Hepatocyte (in vitro differentiated cells): ENCODE data around the gene RNU1-1. TPM values are rescaled to one million over a fixed set of nuclear protein-coding genes. Genes with fewer than 3 reads are reported as not detected.
"Not testable (repeated sequence)": the region's sequence is repeated elsewhere in the genome, so short reads cannot be mapped to it uniquely, and the experiment has no call there.

Experiments
- DNase-seq: peaks from one replicate; pipeline ENCODE4 v3.0.0-alpha.2; 2016; ENCODE audit warnings: low spot score
- H2AFZ ChIP-seq: fragments of 200-600 bp; sonication (generic); 2 replicates; pipeline ENCODE4 v1.6.0; 2016; ENCODE audit warnings: antibody characterized with exemption, mild to moderate bottlenecking
- H3K27ac ChIP-seq: fragments of 200-600 bp; sonication (generic); 2 replicates; pipeline ENCODE4 v1.5.1; 2016; ENCODE audit warnings: mild to moderate bottlenecking
- H3K27me3 ChIP-seq: fragments of 200-600 bp; sonication (generic); 2 replicates; pipeline ENCODE4 v1.6.1; 2016
- H3K36me3 ChIP-seq: fragments of 200-600 bp; sonication (generic); replicated peaks from 2 replicates; pipeline ENCODE4 v1.5.1; 2016; ENCODE audit warnings: low read depth; ENCODE audit not compliant: insufficient read depth
- H3K4me1 ChIP-seq: fragments of 200-600 bp; sonication (generic); 2 replicates; pipeline ENCODE4 v1.5.1; 2016; ENCODE audit warnings: mild to moderate bottlenecking, moderate library complexity; ENCODE audit not compliant: insufficient read depth
- H3K4me2 ChIP-seq: fragments of 200-600 bp; sonication (generic); 2 replicates; pipeline ENCODE4 v1.6.0; 2016
- H3K4me3 ChIP-seq: fragments of 200-600 bp; sonication (generic); 2 replicates; pipeline ENCODE4 v1.5.1; 2016; ENCODE audit warnings: mild to moderate bottlenecking
- H3K79me2 ChIP-seq: fragments of 200-600 bp; sonication (generic); 2 replicates; pipeline ENCODE4 v1.6.0; 2017; ENCODE audit warnings: mild to moderate bottlenecking
- H3K9me2 ChIP-seq: fragments of 200-600 bp; sonication (generic); replicated peaks from 2 replicates; pipeline ENCODE4 v1.6.0; 2017; ENCODE audit warnings: mild to moderate bottlenecking; ENCODE audit not compliant: insufficient read depth
- H3K9me3 ChIP-seq: fragments of 200-600 bp; sonication (generic); 2 replicates; pipeline ENCODE4 v1.5.1; 2016; ENCODE audit warnings: low read depth, mild to moderate bottlenecking
- H4K20me1 ChIP-seq: fragments of 200-600 bp; sonication (generic); 2 replicates; pipeline ENCODE4 v1.6.0; 2016; ENCODE audit warnings: mild to moderate bottlenecking; ENCODE audit not compliant: insufficient read depth, poor library complexity, severe bottlenecking
- EZH2 ChIP-seq: fragments of 200-600 bp; sonication (generic); IDR thresholded peaks from 2 replicates; pipeline ENCODE4 v1.6.1; 2016; ENCODE audit warnings: antibody characterized with exemption, mild to moderate bottlenecking, borderline replicate concordance
- EZH2phosphoT487 ChIP-seq: fragments of 200-600 bp; sonication (generic); IDR thresholded peaks from one replicate; pipeline ENCODE4 v1.6.1; 2018; ENCODE audit warnings: antibody characterized with exemption, mild to moderate bottlenecking, low read depth, moderate library complexity; ENCODE audit not compliant: unreplicated experiment, severe bottlenecking
- WGBS: methylation state at CpG from one replicate; pipeline ENCODE4 v1.1.6; 2016; ENCODE audit warnings: low lambda C conversion rate; ENCODE audit errors: missing lambda C conversion rate; 5-methylcytosine and 5-hydroxymethylcytosine counted together
- polyA plus RNA-seq: library from polyadenylated mRNA; unstranded; fragments of >200 nt; fragmentation: Nextera tagmentation; extraction: Ambion mirVana; gene quantifications from 2 replicates; pipeline ENCODE4 v1.2.1, GENCODE V29; 2016
- total RNA-seq: library from RNA; depleted of rRNA; stranded (reverse); fragments of >200 nt; gene quantifications from 2 replicates; pipeline ENCODE4 v1.2.3, GENCODE V29; 2014
- TF ChIP-seq, protein P1 (sequence below): fragments of 200-600 bp; sonication (generic); IDR thresholded peaks from 2 replicates; pipeline ENCODE4 v1.5.1; 2016; ENCODE audit warnings: antibody characterized with exemption, mild to moderate bottlenecking; ENCODE audit not compliant: poor library complexity

Gene RNU1-1
- total and polyA plus RNA-seq, 2 experiments from 2014 or later, result under 0.01 TPM; not detected in 1

DNA sequence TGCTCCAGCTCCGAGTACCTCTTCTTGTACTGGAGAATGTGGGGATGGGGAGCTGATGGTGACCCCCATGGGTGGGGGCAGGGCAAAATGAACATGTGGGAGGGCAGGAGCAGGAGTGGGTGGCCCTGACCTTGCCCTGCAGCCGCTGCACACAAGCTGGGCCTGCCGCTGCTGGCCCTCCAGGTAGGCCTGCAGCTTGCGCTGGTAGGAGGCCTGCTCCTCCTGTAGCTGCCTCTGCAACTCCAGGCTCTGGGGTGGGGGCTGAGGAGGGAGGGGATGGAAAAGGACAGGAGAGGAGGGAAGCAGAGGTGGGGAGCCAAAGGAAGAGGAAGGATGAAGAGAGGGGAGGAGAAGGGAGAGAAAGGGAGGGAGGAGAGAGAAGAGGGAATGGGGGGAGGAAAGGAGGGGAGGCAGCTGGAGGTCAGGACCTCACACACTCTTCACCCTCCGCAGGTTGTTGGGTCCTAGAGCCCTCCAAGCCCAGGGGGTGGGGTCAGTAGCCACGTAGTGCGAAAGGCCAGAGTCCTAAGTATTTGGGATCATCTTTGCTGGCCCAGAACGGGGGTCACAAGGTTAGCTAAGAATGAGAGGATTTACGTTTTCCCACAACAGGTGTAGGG, 22.9 kb downstream of the RNU1-1 start:
- WGBS, result 70% methylated on average over 9 of the region's 9 CpGs
- Histone ChIP-seq H3K9me2 (no peaks in the 10 kb centered on the region), H3K4me3 (no peak overlapping the region), H3K27ac (no peak overlapping the region), H4K20me1 (no peaks in the 10 kb centered on the region), H3K9me3 (no peaks in the 10 kb centered on the region), H2AFZ (no peak overlapping the region), H3K4me1 (no peaks in the 10 kb centered on the region), H3K4me2 (no peak overlapping the region), H3K79me2 (peaks cover 2% of the 10 kb centered on the region), H3K36me3 (no peaks in the 10 kb centered on the region), H3K27me3 (no peaks in the 10 kb centered on the region)
- TF ChIP-seq EZH2phosphoT487, result no peak
- TF ChIP-seq EZH2, result no peak
- TF ChIP-seq, protein P1, sequence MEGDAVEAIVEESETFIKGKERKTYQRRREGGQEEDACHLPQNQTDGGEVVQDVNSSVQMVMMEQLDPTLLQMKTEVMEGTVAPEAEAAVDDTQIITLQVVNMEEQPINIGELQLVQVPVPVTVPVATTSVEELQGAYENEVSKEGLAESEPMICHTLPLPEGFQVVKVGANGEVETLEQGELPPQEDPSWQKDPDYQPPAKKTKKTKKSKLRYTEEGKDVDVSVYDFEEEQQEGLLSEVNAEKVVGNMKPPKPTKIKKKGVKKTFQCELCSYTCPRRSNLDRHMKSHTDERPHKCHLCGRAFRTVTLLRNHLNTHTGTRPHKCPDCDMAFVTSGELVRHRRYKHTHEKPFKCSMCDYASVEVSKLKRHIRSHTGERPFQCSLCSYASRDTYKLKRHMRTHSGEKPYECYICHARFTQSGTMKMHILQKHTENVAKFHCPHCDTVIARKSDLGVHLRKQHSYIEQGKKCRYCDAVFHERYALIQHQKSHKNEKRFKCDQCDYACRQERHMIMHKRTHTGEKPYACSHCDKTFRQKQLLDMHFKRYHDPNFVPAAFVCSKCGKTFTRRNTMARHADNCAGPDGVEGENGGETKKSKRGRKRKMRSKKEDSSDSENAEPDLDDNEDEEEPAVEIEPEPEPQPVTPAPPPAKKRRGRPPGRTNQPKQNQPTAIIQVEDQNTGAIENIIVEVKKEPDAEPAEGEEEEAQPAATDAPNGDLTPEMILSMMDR, result no peak
- DNase-seq, result no peak

DNA sequence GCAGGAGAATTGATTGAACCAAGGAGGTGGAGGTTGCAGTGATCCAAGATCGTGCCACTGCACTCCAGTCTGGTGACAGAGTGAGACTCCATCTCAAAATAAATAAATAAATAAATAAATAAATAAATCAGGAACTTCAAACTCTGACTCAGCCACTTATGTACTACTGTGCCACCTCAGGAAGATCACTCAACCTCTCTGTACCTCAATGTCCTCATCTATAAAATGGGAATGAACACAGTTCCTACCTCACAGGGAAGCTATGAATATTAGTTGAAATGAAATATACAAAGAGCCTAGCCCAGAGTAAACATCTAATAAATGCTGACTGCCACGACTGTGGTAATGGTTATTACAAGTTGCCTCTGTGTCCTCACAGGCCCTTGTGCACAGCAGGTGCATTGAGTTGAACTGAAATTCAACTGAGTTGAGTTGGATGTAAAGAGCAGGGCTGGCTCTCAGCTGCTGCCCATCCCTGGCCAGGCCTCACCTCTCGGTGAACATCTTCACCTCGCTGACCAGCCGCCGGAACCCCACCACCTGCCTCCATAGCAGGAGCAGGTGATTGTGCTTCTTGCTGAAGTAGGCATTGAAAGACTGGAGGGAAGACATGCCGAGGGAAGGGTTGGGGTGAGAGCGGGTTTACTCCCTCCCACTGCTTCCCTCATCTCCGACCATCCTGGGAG, 24.7 kb downstream of the RNU1-1 start:
- DNase-seq, H3K27ac ChIP-seq, H3K79me2 ChIP-seq, H3K4me2 ChIP-seq, H4K20me1 ChIP-seq, H2AFZ ChIP-seq, H3K9me2 ChIP-seq, H3K36me3 ChIP-seq, H3K27me3 ChIP-seq, H3K4me1 ChIP-seq, H3K4me3 ChIP-seq, H3K9me3 ChIP-seq: not testable (repeated sequence)
- 94% methylated on average over 9 of the region's 9 CpGs for WGBS

DNA sequence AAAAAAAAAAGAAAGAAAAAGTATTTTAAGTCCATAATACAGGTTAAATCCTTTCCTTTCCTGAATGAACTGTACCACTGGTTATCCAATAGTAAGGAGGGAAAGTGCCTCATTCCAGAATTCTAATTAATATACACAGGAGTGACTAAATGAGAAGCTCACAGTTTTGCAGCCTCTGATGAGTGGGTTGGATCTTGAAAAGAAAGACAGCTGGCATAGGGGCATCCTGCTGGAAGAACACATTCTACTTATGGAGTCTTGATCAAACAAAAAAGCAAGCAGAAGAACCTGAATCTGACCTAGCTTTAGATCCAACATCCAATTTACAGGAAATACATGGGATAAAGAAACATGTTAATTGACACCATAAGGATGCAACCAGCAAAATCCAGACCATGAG, 27.1 kb downstream of the RNU1-1 start:
- H3K36me3 ChIP-seq, H3K27ac ChIP-seq, H3K79me2 ChIP-seq, H3K4me3 ChIP-seq, H3K9me3 ChIP-seq, H3K4me1 ChIP-seq, H4K20me1 ChIP-seq, H3K4me2 ChIP-seq, H2AFZ ChIP-seq, H3K27me3 ChIP-seq, DNase-seq, H3K9me2 ChIP-seq: not testable (repeated sequence)

DNA sequence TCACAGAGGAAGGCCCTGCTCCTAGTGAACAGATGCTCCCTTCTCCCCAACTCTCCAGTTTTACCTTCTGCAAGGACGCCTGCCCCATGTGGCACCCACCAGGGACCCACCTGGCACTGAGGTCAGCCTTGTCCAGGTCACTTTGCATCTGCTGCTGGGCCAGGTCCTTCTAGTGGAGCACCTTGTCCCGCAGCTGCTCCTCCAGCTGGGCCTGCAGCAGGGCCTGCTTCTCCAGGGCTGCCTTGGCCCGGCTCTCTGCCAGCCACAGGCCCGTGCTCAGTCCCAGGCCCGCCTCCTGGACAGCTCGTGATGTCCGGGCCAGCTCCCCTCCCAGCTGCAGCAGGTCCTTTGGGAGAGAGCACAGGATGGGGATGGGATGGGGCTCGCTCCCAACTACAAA, 27.8 kb downstream of the RNU1-1 start:
- H3K9me2 ChIP-seq, DNase-seq, H4K20me1 ChIP-seq, H3K4me3 ChIP-seq, H3K4me1 ChIP-seq, H3K4me2 ChIP-seq, H3K36me3 ChIP-seq, H3K27ac ChIP-seq, H2AFZ ChIP-seq, H3K79me2 ChIP-seq, H3K27me3 ChIP-seq, H3K9me3 ChIP-seq: not testable (repeated sequence)
- 98% methylated on average over 8 of the region's 8 CpGs for WGBS

DNA sequence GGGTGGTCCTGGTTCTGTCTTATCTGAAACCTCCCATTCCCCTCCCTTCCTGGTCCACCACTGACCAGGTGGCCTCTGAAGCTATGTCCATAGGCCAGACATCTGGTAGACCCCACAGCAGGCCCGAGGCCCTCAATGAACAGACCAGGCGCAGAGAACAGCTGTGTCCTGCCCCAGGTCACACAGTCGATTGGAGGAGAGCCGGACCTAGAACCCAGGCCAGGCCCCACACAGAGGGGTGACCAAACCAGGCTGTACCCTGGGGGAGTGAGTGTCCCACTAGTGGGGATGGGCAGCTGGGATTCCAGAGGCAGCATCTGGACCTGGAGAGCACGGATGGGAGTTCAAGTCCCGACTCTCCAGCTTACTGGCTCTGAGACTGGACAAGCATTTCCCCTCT, 29.2 kb downstream of the RNU1-1 start:
- no peaks in the 10 kb centered on the region for H4K20me1 ChIP-seq
- no peak for DNase-seq
- H3K4me2 ChIP-seq, result no peak overlapping the region
- no peak for TF ChIP-seq EZH2phosphoT487
- TF ChIP-seq EZH2, result no peak
- TF ChIP-seq, protein P1, result no peak
- H3K79me2 ChIP-seq, result no peaks in the 10 kb centered on the region
- no peak overlapping the region for H2AFZ ChIP-seq
- H3K36me3 ChIP-seq, result no peaks in the 10 kb centered on the region
- H3K27ac ChIP-seq, result no peak overlapping the region
- no peaks in the 10 kb centered on the region for H3K27me3 ChIP-seq
- H3K4me3 ChIP-seq, result no peak overlapping the region
- WGBS, result 97% methylated on average over 6 of the region's 6 CpGs
- H3K9me3 ChIP-seq, result no peaks in the 10 kb centered on the region
- no peaks in the 10 kb centered on the region for H3K9me2 ChIP-seq
- H3K4me1 ChIP-seq, result no peaks in the 10 kb centered on the region
